HG03103 (cell line): Measurements from ENCODE around the gene P3H3.
"Not testable (repeated sequence)": the region's sequence is repeated elsewhere in the genome, so short reads cannot be mapped to it uniquely, and the experiment has no call there.

ENCODE experiments used
- ATAC-seq: cut with Tn5 transposase; IDR thresholded peaks from one replicate; pipeline ENCODE4 v1.9.1; 2021; ENCODE audit warnings: low read depth; ENCODE audit not compliant: unreplicated experiment

Gene P3H3

GRCh38 chr12:6863033-6863432, 34.8 kb downstream of the P3H3 start:
- ATAC-seq: no peak

GRCh38 chr12:6863586-6864321, 35.5 kb downstream of the P3H3 start:
- no peak for ATAC-seq

GRCh38 chr12:6865307-6865706, 37.1 kb downstream of the P3H3 start:
- ATAC-seq: not testable (repeated sequence)

- ATAC-seq: no peak
Observed at GRCh38 chr12:6866163-6866919, 38.1 kb downstream of the P3H3 start.

GRCh38 chr12:6866920-6867412, 38.8 kb downstream of the P3H3 start:
- no peak for ATAC-seq

GRCh38 chr12:6867413-6868210, 39.4 kb downstream of the P3H3 start, which contains the start of gene TPI1:
Gene TPI1 (plus strand): TSS chr12:6867531. CDS start chr12:6867567, 36 bp downstream.
- ATAC-seq: peak; percentile 39

- ATAC-seq: no peak
Observed at GRCh38 chr12:6868211-6869048, 40.2 kb downstream of the P3H3 start.

- ATAC-seq: no peak
Observed at GRCh38 chr12:6869049-6870021, 41.1 kb downstream of the P3H3 start.

GRCh38 chr12:6870304-6870703, 42.1 kb downstream of the P3H3 start:
- not testable (repeated sequence) for ATAC-seq

- ATAC-seq: no peak
Observed at GRCh38 chr12:6871052-6871957, 43.1 kb downstream of the P3H3 start.

GRCh38 chr12:6872073-6873048, 44.2 kb downstream of the P3H3 start:
- ATAC-seq: no peak

- peak; percentile 61 for ATAC-seq
Observed at GRCh38 chr12:6873094-6874014, 45.1 kb downstream of the P3H3 start, which contains the start of gene SPSB2. Gene SPSB2 (minus strand): TSS chr12:6873303. CDS start chr12:6872901, 402 bp downstream.

- ATAC-seq: not testable (repeated sequence)
Observed at GRCh38 chr12:6874015-6874368, 45.8 kb downstream of the P3H3 start.

GRCh38 chr12:6879824-6880223, 51.6 kb downstream of the P3H3 start:
- ATAC-seq: not testable (repeated sequence)

- ATAC-seq: no peak
Observed at GRCh38 chr12:6883252-6883651, 55.0 kb downstream of the P3H3 start.

- ATAC-seq: no peak
Observed at GRCh38 chr12:6883683-6884082, 55.5 kb downstream of the P3H3 start.
